K562 (cell line): ENCODE results near the gene SLC7A5. TPM values are rescaled to one million over a fixed set of nuclear protein-coding genes. Genes with fewer than 3 reads are reported as not detected.

Experiments
- BCLAF1 ChIP-seq, 2 experiments: fragments of 450-650 bp in 1 of 2; IDR thresholded peaks; 2 replicates each; pipeline ENCODE4 v1.6.1; 2011 to 2017; ENCODE audit warnings: low read depth in 2 of 2, antibody characterized with exemption in 1 of 2, borderline replicate concordance in 1 of 2, low read length in 1 of 2, mild to moderate bottlenecking in 1 of 2, mixed read lengths in 1 of 2; ENCODE audit not compliant: control insufficient read depth in 1 of 2
- FIP1L1 ChIP-seq: fragments of 200-400 bp; formaldehyde crosslinking; IDR thresholded peaks from 2 replicates; pipeline ENCODE4 v1.6.1; 2018; ENCODE audit warnings: mild to moderate bottlenecking, low read depth, low read length; ENCODE audit not compliant: poor library complexity, severe bottlenecking
- RBM25 ChIP-seq: fragments of 200-400 bp; formaldehyde crosslinking; IDR thresholded peaks from 2 replicates; pipeline ENCODE4 v1.6.1; 2018; ENCODE audit warnings: low read length, low read depth, moderate library complexity; ENCODE audit not compliant: severe bottlenecking
- TEAD1 ChIP-seq, 2 experiments: fragments of 450-650 bp in 1 of 2; sonication (generic) in 1 of 2; formaldehyde crosslinking; IDR thresholded peaks; 2 replicates each; pipeline versions ENCODE4 v1.4.0 to v1.8.0; 2020 to 2022; ENCODE audit warnings: mild to moderate bottlenecking in 2 of 2, missing genetic modification reagents in 1 of 2
- ZFPM2 ChIP-seq: fragments of 250-450 bp; sonication (Bioruptor Pico); IDR thresholded peaks from 2 replicates; pipeline ENCODE4 v1.5.1; 2022; ENCODE audit warnings: mild to moderate bottlenecking
- polyA plus RNA-seq, 8 experiments: library from polyadenylated mRNA; depleted of rRNA in 4 of 8; stranded (reverse) in 5 of 8; unstranded in 3 of 8; fragments of >200 nt; fragmentation: Nextera tagmentation in 2 of 8; fragmentation: Illumina TruSeq in 1 of 8; extraction: Ambion mirVana in 2 of 8; extraction: Trizol in 1 of 8; gene quantifications; 2 replicates each; pipeline versions ENCODE4 v1.2.1 to v1.2.3, GENCODE V29; 2011 to 2014; ENCODE audit warnings: inconsistent platforms in 1 of 8, missing spikeins in 1 of 8
- total RNA-seq, 7 experiments: library from RNA; depleted of rRNA in 6 of 7; stranded (reverse); fragments of >200 nt in 6 of 7; fragmentation: Illumina TruSeq in 2 of 7; extraction: Trizol in 2 of 7; gene quantifications; 2 replicates each; pipeline versions ENCODE4 v1.2.1 to v1.2.3, GENCODE V29; 2011 to 2021; ENCODE audit warnings: low replicate concordance in 1 of 7
- TF ChIP-seq, protein P1 (sequence below): fragments of 450-650 bp; IDR thresholded peaks from 2 replicates; pipeline ENCODE4 v1.7.0; 2016; ENCODE audit warnings: borderline replicate concordance
- TF ChIP-seq, protein P2 (sequence below): sonication (generic); formaldehyde crosslinking; IDR thresholded peaks from 2 replicates; pipeline ENCODE4 v1.8.0; 2022; ENCODE audit warnings: missing genetic modification reagents, mild to moderate bottlenecking, moderate library complexity, borderline replicate concordance
- TF ChIP-seq, protein P3 (sequence below): fragments of 250-450 bp; sonication (Bioruptor Pico); IDR thresholded peaks from 2 replicates; pipeline ENCODE4 v1.4.0; 2020
- TF ChIP-seq, protein P4 (sequence below), 2 experiments: fragments of 450-650 bp in 1 of 2; sonication (generic) in 1 of 2; formaldehyde crosslinking in 1 of 2; IDR thresholded peaks in 1 of 2; conservative IDR thresholded peaks in 1 of 2; 2 replicates each; pipeline versions ENCODE4 v1.6.1 to v1.8.1; 2016 to 2023; ENCODE audit warnings: mild to moderate bottlenecking in 2 of 2, moderate library complexity in 2 of 2, inconsistent platforms in 1 of 2, missing genetic modification reagents in 1 of 2
- TF ChIP-seq, protein P5 (sequence below): sonication (generic); IDR thresholded peaks from 2 replicates; pipeline ENCODE4 v1.6.1; 2016

Gene SLC7A5
- total and polyA plus RNA-seq, 9 of the 15 experiments (the other 6 are each of a cell fraction or from before 2014, with no cell fraction given): 1.9 to 220 (median 18.6) TPM

GRCh38 chr16:87853411-87854052, 15.8 kb downstream of the SLC7A5 start (continued):
- TF ChIP-seq, protein P1, sequence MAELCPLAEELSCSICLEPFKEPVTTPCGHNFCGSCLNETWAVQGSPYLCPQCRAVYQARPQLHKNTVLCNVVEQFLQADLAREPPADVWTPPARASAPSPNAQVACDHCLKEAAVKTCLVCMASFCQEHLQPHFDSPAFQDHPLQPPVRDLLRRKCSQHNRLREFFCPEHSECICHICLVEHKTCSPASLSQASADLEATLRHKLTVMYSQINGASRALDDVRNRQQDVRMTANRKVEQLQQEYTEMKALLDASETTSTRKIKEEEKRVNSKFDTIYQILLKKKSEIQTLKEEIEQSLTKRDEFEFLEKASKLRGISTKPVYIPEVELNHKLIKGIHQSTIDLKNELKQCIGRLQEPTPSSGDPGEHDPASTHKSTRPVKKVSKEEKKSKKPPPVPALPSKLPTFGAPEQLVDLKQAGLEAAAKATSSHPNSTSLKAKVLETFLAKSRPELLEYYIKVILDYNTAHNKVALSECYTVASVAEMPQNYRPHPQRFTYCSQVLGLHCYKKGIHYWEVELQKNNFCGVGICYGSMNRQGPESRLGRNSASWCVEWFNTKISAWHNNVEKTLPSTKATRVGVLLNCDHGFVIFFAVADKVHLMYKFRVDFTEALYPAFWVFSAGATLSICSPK: no peak
- TF ChIP-seq TEAD1 (CRISPR knock-in tag; IDR thresholded peaks at IDR 0.05) (peak in 1 of 2 experiments; percentile 65; a peak in 1 of 4 replicates), RBM25 (no peak), BCLAF1 (IDR thresholded peaks at IDR 0.05; ENCODE audit: borderline replicate concordance in 1 of 2, control insufficient read depth in 1 of 2, low read depth in 2 of 2, low read length in 1 of 2) (no peak), ZFPM2 (CRISPR knock-in tag) (no peak), FIP1L1 (peak; percentile 67)
- TF ChIP-seq, protein P2, sequence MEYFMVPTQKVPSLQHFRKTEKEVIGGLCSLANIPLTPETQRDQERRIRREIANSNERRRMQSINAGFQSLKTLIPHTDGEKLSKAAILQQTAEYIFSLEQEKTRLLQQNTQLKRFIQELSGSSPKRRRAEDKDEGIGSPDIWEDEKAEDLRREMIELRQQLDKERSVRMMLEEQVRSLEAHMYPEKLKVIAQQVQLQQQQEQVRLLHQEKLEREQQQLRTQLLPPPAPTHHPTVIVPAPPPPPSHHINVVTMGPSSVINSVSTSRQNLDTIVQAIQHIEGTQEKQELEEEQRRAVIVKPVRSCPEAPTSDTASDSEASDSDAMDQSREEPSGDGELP (CRISPR knock-in tag): 0 out of 2 replicates have a peak, but pooled peaks have one; percentile 45
- TF ChIP-seq, protein P3, sequence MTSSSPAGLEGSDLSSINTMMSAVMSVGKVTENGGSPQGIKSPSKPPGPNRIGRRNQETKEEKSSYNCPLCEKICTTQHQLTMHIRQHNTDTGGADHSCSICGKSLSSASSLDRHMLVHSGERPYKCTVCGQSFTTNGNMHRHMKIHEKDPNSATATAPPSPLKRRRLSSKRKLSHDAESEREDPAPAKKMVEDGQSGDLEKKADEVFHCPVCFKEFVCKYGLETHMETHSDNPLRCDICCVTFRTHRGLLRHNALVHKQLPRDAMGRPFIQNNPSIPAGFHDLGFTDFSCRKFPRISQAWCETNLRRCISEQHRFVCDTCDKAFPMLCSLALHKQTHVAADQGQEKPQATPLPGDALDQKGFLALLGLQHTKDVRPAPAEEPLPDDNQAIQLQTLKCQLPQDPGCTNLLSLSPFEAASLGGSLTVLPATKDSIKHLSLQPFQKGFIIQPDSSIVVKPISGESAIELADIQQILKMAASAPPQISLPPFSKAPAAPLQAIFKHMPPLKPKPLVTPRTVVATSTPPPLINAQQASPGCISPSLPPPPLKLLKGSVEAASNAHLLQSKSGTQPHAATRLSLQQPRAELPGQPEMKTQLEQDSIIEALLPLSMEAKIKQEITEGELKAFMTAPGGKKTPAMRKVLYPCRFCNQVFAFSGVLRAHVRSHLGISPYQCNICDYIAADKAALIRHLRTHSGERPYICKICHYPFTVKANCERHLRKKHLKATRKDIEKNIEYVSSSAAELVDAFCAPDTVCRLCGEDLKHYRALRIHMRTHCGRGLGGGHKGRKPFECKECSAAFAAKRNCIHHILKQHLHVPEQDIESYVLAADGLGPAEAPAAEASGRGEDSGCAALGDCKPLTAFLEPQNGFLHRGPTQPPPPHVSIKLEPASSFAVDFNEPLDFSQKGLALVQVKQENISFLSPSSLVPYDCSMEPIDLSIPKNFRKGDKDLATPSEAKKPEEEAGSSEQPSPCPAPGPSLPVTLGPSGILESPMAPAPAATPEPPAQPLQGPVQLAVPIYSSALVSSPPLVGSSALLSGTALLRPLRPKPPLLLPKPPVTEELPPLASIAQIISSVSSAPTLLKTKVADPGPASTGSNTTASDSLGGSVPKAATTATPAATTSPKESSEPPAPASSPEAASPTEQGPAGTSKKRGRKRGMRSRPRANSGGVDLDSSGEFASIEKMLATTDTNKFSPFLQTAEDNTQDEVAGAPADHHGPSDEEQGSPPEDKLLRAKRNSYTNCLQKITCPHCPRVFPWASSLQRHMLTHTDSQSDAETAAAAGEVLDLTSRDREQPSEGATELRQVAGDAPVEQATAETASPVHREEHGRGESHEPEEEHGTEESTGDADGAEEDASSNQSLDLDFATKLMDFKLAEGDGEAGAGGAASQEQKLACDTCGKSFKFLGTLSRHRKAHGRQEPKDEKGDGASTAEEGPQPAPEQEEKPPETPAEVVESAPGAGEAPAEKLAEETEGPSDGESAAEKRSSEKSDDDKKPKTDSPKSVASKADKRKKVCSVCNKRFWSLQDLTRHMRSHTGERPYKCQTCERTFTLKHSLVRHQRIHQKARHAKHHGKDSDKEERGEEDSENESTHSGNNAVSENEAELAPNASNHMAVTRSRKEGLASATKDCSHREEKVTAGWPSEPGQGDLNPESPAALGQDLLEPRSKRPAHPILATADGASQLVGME (CRISPR knock-in tag): peak; percentile 61; the same call in 1 of the 2 replicates
- TF ChIP-seq, protein P4, sequence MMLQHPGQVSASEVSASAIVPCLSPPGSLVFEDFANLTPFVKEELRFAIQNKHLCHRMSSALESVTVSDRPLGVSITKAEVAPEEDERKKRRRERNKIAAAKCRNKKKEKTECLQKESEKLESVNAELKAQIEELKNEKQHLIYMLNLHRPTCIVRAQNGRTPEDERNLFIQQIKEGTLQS (IDR thresholded peaks at IDR 0.05): peak; percentile 99
- TF ChIP-seq, protein P4 (CRISPR knock-in tag; conservative IDR thresholded peaks at IDR 0.05): peak; percentile 90; the same call in 1 of the 2 replicates
- TF ChIP-seq, protein P5, sequence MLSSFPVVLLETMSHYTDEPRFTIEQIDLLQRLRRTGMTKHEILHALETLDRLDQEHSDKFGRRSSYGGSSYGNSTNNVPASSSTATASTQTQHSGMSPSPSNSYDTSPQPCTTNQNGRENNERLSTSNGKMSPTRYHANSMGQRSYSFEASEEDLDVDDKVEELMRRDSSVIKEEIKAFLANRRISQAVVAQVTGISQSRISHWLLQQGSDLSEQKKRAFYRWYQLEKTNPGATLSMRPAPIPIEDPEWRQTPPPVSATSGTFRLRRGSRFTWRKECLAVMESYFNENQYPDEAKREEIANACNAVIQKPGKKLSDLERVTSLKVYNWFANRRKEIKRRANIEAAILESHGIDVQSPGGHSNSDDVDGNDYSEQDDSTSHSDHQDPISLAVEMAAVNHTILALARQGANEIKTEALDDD: no peak
